PC-3 (cell line): ENCODE results near the gene TRMT61A. TPM values are rescaled to one million over a fixed set of nuclear protein-coding genes. Genes with fewer than 3 reads are reported as not detected.

ENCODE experiments used
- ATAC-seq: fragments of 200-7000 bp; cut with Tn5 transposase; 2 replicates; pipeline ENCODE4 v1.9.1; 2020; ENCODE audit warnings: mild to moderate bottlenecking, moderate library complexity
- BruUV-seq: library from RNA; stranded (reverse); fragments of 400-500 nt; replicated peaks from 2 replicates; lab custom pipeline; 2021; lab: Mats Ljungman, UMichigan
- CTCF ChIA-PET: fragments of 300-600 bp; sonication (Branson Sonifier 250); formaldehyde crosslinking; loops from one replicate; lab custom pipeline; 2022; ENCODE audit warnings: antibody characterized with exemption; lab: Charles Lee
- POLR2A ChIA-PET: fragments of 300-600 bp; sonication (Branson Sonifier 250); formaldehyde crosslinking; loops from one replicate; lab custom pipeline; 2022; ENCODE audit warnings: antibody characterized with exemption; ENCODE audit not compliant: unreplicated experiment; lab: Charles Lee
- DNase-seq: peaks from one replicate; pipeline ENCODE4 v3.0.0-alpha.2; 2015
- H2AFZ ChIP-seq: fragments of 300-600 bp; sonication (generic); 2 replicates; pipeline ENCODE4 v1.6.0; 2016; ENCODE audit warnings: antibody characterized with exemption, low read length
- H3F3A ChIP-seq: fragments of 300-600 bp; sonication (generic); one replicate; pipeline ENCODE4 v1.6.0; 2017; ENCODE audit warnings: antibody characterized with exemption, low read length, control low read depth, mild to moderate bottlenecking; ENCODE audit not compliant: unreplicated experiment
- H3K27ac ChIP-seq: fragments of 300-600 bp; sonication (generic); 2 replicates; pipeline ENCODE4 v1.5.1; 2016; ENCODE audit warnings: mild to moderate bottlenecking, low read length
- H3K27me3 ChIP-seq: fragments of 300-600 bp; sonication (generic); 2 replicates; pipeline ENCODE4 v1.6.1; 2016; ENCODE audit warnings: low read length, mixed read lengths
- H3K36me3 ChIP-seq: fragments of 300-600 bp; sonication (generic); 2 replicates; pipeline ENCODE4 v1.6.1; 2016; ENCODE audit warnings: low read depth, mixed run types, low read length, mixed read lengths
- H3K4me1 ChIP-seq: fragments of 300-600 bp; sonication (generic); 2 replicates; pipeline ENCODE4 v1.5.1; 2016; ENCODE audit warnings: low read length; ENCODE audit not compliant: insufficient read depth
- H3K4me2 ChIP-seq: fragments of 300-600 bp; sonication (generic); 2 replicates; pipeline ENCODE4 v1.6.0; 2016; ENCODE audit warnings: low read length
- H3K4me3 ChIP-seq: fragments of 300-600 bp; sonication (generic); 2 replicates; pipeline ENCODE4 v1.5.1; 2016; ENCODE audit warnings: mild to moderate bottlenecking, low read length, mixed read lengths
- H3K79me2 ChIP-seq: fragments of 300-600 bp; sonication (generic); 2 replicates; pipeline ENCODE4 v1.6.1; 2017; ENCODE audit warnings: low read length, mixed read lengths
- H3K9ac ChIP-seq: fragments of 300-600 bp; sonication (generic); 2 replicates; pipeline ENCODE4 v1.6.0; 2016; ENCODE audit warnings: mild to moderate bottlenecking, low read length
- H3K9me2 ChIP-seq: fragments of 300-600 bp; sonication (generic); replicated peaks from 2 replicates; pipeline ENCODE4 v1.6.1; 2016; ENCODE audit warnings: mixed run types, low read length, mixed read lengths
- H3K9me3 ChIP-seq: fragments of 300-600 bp; sonication (generic); 2 replicates; pipeline ENCODE4 v1.6.1; 2016; ENCODE audit warnings: low read length, mixed read lengths
- H4K20me1 ChIP-seq: fragments of 300-600 bp; sonication (generic); 2 replicates; pipeline ENCODE4 v1.6.1; 2016; ENCODE audit warnings: low read length, mixed read lengths
- EZH2 ChIP-seq: fragments of 300-600 bp; sonication (generic); IDR thresholded peaks from one replicate; pipeline ENCODE4 v1.6.1; 2017; ENCODE audit warnings: antibody characterized with exemption, mild to moderate bottlenecking, low read length; ENCODE audit not compliant: unreplicated experiment
- EZH2phosphoT487 ChIP-seq: fragments of 300-600 bp; sonication (generic); IDR thresholded peaks from 2 replicates; pipeline ENCODE4 v1.6.1; 2018; ENCODE audit warnings: mild to moderate bottlenecking, antibody characterized with exemption, low read length, borderline replicate concordance
- intact Hi-C: fragments of 100-400 bp; cut with micrococcal nuclease; formaldehyde crosslinking; loops from 2 replicates; pipeline ENCODE4 v1.9.0; 2023
- total RNA-seq: library from RNA; depleted of rRNA; stranded (reverse); fragments of >200 nt; gene quantifications from 2 replicates; pipeline ENCODE4 v1.2.3, GENCODE V29; 2014
- TF ChIP-seq, protein P1 (sequence below): fragments of 300-600 bp; sonication (generic); conservative IDR thresholded peaks from 2 replicates; pipeline ENCODE4 v1.5.1; 2017; ENCODE audit warnings: antibody characterized with exemption, low read depth, mild to moderate bottlenecking, low read length

The TRMT61A gene
- total RNA-seq, 1 experiment from 2014 or later, result 51.2 TPM

DNA sequence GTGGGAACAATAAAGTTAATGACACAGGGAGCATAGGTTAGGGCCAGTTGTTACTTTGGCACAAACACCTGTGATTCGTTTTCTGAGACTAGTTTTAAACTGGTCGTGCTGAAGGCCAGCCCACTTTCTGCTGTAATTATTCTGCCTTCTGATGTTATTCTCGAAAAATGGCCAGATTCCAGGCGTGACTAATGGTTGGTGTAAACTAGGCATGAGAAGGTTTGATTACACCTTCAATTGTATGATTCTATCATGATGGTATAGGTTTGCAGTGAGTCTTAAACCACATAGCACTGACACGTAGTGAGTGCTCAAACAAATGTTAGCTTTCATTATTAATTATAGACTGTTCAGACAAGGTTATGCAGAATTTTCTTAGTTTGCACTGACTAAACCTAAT, 45.4 kb upstream of the TRMT61A start:
- no peaks in the 10 kb centered on the region for H3K79me2 ChIP-seq
- no peaks in the 10 kb centered on the region for H3K9me3 ChIP-seq
- intact Hi-C loops, result no loop called here
- no peak overlapping the region for H3K9ac ChIP-seq
- no peaks in the 10 kb centered on the region for H4K20me1 ChIP-seq
- H3K4me2 ChIP-seq, result peak overlapping the region; percentile 62
- H3K4me1 ChIP-seq, result peaks cover 15% of the 10 kb centered on the region
- POLR2A ChIA-PET, result interaction anchor here (0.7 kb wide), 1 partner anchor 450 kb away, joined by 4 read pairs; no protein-coding TSS in a partner anchor
- DNase-seq, result peak; percentile 98
- H3K27me3 ChIP-seq, result no peaks in the 10 kb centered on the region
- ATAC-seq, result peak; percentile 98
- no peak overlapping the region for H2AFZ ChIP-seq
- BruUV-seq, result no TSS peak
- peaks cover 3% of the 10 kb centered on the region for H3F3A ChIP-seq
- CTCF ChIA-PET, result no interaction called here
- no peaks in the 10 kb centered on the region for H3K9me2 ChIP-seq
- peaks cover 20% of the 10 kb centered on the region; the same call in 1 of the 2 replicates for H3K36me3 ChIP-seq
- peak overlapping the region; percentile 16; the same call in 1 of the 2 replicates for H3K4me3 ChIP-seq
- TF ChIP-seq, protein P1, sequence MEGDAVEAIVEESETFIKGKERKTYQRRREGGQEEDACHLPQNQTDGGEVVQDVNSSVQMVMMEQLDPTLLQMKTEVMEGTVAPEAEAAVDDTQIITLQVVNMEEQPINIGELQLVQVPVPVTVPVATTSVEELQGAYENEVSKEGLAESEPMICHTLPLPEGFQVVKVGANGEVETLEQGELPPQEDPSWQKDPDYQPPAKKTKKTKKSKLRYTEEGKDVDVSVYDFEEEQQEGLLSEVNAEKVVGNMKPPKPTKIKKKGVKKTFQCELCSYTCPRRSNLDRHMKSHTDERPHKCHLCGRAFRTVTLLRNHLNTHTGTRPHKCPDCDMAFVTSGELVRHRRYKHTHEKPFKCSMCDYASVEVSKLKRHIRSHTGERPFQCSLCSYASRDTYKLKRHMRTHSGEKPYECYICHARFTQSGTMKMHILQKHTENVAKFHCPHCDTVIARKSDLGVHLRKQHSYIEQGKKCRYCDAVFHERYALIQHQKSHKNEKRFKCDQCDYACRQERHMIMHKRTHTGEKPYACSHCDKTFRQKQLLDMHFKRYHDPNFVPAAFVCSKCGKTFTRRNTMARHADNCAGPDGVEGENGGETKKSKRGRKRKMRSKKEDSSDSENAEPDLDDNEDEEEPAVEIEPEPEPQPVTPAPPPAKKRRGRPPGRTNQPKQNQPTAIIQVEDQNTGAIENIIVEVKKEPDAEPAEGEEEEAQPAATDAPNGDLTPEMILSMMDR, result no peak
- TF ChIP-seq EZH2phosphoT487 (no peak), EZH2 (no peak)
- H3K27ac ChIP-seq, result peak overlapping the region; percentile 56

DNA sequence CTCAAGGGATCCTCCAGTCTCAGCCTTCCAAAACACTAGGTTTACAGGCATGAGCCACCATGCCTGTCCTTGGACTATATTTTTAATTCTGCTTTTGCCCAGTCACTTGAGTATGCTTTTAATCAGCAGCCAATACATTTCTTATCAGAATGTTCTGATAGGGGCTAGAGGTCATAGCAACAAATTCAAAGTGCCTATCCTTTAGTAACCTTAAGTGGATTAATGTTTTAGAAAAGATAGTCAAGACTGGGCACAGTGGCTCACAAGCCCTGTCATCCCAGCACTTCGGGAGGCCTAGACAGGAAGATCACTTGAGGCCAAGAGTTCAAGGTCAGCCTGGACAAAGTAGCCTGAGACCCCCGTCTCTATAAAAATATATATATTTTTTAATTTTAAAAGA, 43.5 kb upstream of the TRMT61A start:
- Histone ChIP-seq H2AFZ (no peak overlapping the region), H3K79me2 (no peaks in the 10 kb centered on the region), H3K4me2 (no peak overlapping the region), H3K9ac (no peak overlapping the region), H3K9me3 (no peaks in the 10 kb centered on the region), H3K4me1 (peaks cover 15% of the 10 kb centered on the region), H4K20me1 (no peaks in the 10 kb centered on the region), H3K9me2 (no peaks in the 10 kb centered on the region), H3K4me3 (no peak overlapping the region), H3K27ac (no peak overlapping the region), H3K27me3 (no peaks in the 10 kb centered on the region), H3K36me3 (peaks cover 25% of the 10 kb centered on the region; the same call in 1 of the 2 replicates), H3F3A (peaks cover 3% of the 10 kb centered on the region)
- CTCF ChIA-PET, result no interaction called here
- no TSS peak for BruUV-seq
- intact Hi-C loops, result no loop called here
- DNase-seq (no peak), ATAC-seq (no peak)
- POLR2A ChIA-PET, result no interaction called here
- TF ChIP-seq EZH2phosphoT487 (no peak), EZH2 (no peak)
- TF ChIP-seq, protein P1, result no peak

DNA sequence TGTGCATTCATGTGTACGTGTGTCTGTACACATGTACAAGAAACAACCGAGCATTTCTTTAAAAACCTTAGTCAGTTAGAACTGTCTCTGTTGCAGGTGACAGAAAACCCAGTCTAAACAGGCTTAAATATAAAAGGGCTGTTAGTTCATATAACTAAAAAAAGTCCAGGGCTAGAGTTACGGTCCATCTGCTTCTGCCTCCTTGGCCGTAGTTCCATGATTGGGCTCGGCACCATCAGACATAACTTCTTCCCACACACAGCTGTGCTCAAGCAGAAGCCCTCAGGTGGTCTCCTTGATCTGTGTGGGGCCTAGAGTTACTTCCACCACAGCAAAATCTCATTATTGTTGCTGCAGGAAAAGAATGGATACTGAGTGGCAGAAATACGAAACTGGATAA, 40.9 kb upstream of the TRMT61A start:
- Histone ChIP-seq H4K20me1 (no peaks in the 10 kb centered on the region), H3K79me2 (no peaks in the 10 kb centered on the region), H3K27ac (no peak overlapping the region), H3K9me3 (no peaks in the 10 kb centered on the region), H3F3A (peaks cover 1% of the 10 kb centered on the region), H3K4me1 (peaks cover 12% of the 10 kb centered on the region), H3K9me2 (no peaks in the 10 kb centered on the region), H3K4me3 (no peak overlapping the region), H3K4me2 (no peak overlapping the region), H2AFZ (no peak overlapping the region), H3K9ac (no peak overlapping the region), H3K36me3 (peaks cover 40% of the 10 kb centered on the region), H3K27me3 (no peaks in the 10 kb centered on the region)
- ChIA-PET POLR2A (no interaction called here), CTCF (no interaction called here)
- no TSS peak for BruUV-seq
- intact Hi-C loops, result no loop called here
- TF ChIP-seq, protein P1, result no peak
- TF ChIP-seq EZH2, result no peak
- TF ChIP-seq EZH2phosphoT487, result no peak
- DNase-seq (no peak), ATAC-seq (no peak)
